ENCODE data around the gene TMEM178A. TPM values are rescaled to one million over a fixed set of nuclear protein-coding genes. Genes with fewer than 3 reads are reported as not detected.
"Not testable (repeated sequence)": the region's sequence is repeated elsewhere in the genome, so short reads cannot be mapped to it uniquely, and the experiment has no call there.

TMEM178A gene
- total and polyA plus RNA-seq, 2 of the 8 experiments (the other 6 are each of a cell fraction or from before 2014, with no cell fraction given) = 11.2 to 14.9 TPM

DNA sequence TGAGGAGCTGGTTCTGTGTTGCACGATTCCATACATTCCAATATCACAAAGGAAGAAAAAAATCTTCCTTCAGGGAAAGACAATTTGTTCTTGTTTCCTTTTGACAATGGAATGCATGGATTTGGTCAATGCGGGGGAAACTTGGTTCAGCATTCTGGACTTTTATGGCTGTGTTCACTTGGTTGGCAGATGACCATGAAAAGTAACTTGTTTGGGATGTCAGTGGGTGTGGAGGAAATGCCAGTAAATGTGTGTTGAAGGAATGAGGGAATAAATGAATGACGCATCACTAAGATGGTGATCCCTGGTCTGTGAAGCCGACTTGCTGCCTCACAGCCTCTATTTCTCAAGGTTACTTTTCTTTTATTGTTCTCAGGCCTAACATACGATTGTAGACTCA lies 59.7 kb downstream of the TMEM178A start (continued):
- no peak for TF ChIP-seq TCF12 (IDR thresholded peaks at IDR 0.05; ENCODE audit: low read depth, low read length)
- TF ChIP-seq GABPA (IDR thresholded peaks at IDR 0.05; ENCODE audit: borderline replicate concordance, insufficient read depth, low read length) = no peak

GRCh38 chr2:39728085-39728484 lies 62.4 kb downstream of the TMEM178A start:
- H4K20me1 ChIP-seq (replicated peaks in 1 of 2; ENCODE audit: control insufficient read depth in 1 of 2, insufficient read depth in 2 of 2, low read length in 2 of 2); H3K79me1 ChIP-seq (ENCODE audit: low read depth, low read length); H4K8ac ChIP-seq (ENCODE audit: extremely low read depth, insufficient read depth, low read length); H3K36me3 ChIP-seq (ENCODE audit: control insufficient read depth in 2 of 4, insufficient read depth in 4 of 4, low read length in 3 of 4); FAIRE-seq; H3K4me1 ChIP-seq (replicated peaks in 1 of 4; ENCODE audit: control insufficient read depth in 3 of 4, insufficient read depth in 4 of 4, low read length in 3 of 4); H3K27ac ChIP-seq (ENCODE audit: low read depth, low read length); H4K5ac ChIP-seq (ENCODE audit: insufficient read length, low read depth, low read length); H3K23me2 ChIP-seq (ENCODE audit: low read depth, low read length); H2BK120ac ChIP-seq (replicated peaks; ENCODE audit: low read depth, low read length); H3K9me3 ChIP-seq (ENCODE audit: insufficient read depth in 2 of 2, low read depth in 1 of 2, low read length in 1 of 2); H3K4me2 ChIP-seq (ENCODE audit: insufficient read depth in 1 of 2, low read depth in 2 of 2, low read length in 2 of 2); H2AFZ ChIP-seq (ENCODE audit: low read length); POLR2A ChIA-PET (ENCODE audit: partially characterized antibody); H2AK5ac ChIP-seq (ENCODE audit: low read depth, low read length); H2BK20ac ChIP-seq (ENCODE audit: low read length); H2BK5ac ChIP-seq (ENCODE audit: low read depth, low read length); H2BK12ac ChIP-seq (ENCODE audit: low read depth, low read length); H3K14ac ChIP-seq (ENCODE audit: insufficient read length); H4K91ac ChIP-seq (replicated peaks; ENCODE audit: insufficient read length, low read length); DNase-seq (ENCODE audit: low read depth in 1 of 2, low spot score in 2 of 2); H3K9ac ChIP-seq (replicated peaks in 1 of 4; ENCODE audit: extremely low read depth in 1 of 4, low read depth in 3 of 4, low read length in 3 of 4); H3K79me2 ChIP-seq (ENCODE audit: control insufficient read depth in 1 of 2, insufficient read depth in 2 of 2, low read length in 2 of 2); H3K27me3 ChIP-seq (replicated peaks in 1 of 4; ENCODE audit: control insufficient read depth in 3 of 4, extremely low read depth in 1 of 4, insufficient read depth in 3 of 4, low read length in 3 of 4); H2BK15ac ChIP-seq (ENCODE audit: low read length); H3K4ac ChIP-seq (replicated peaks; ENCODE audit: insufficient read length, low read depth, low read length); H3K56ac ChIP-seq (replicated peaks; ENCODE audit: insufficient read length, low read depth, low read length); H3K18ac ChIP-seq (ENCODE audit: extremely low read depth, low read length); H3K23ac ChIP-seq (ENCODE audit: insufficient read length); H3K4me3 ChIP-seq (ENCODE audit: extremely low read depth in 1 of 4, insufficient read depth in 2 of 4, low read depth in 3 of 4, low read length in 4 of 4): not testable (repeated sequence)
- 89% methylated on average over 4 of the region's 4 CpGs; no CpG with 5 or more reads in 1 of the 2 experiments for WGBS, 2 experiments (ENCODE audit: extremely low coverage in 1 of 2, insufficient coverage in 1 of 2, insufficient read length in 1 of 2, insufficient replicate concordance in 2 of 2, low coverage in 1 of 2, low lambda C conversion rate in 2 of 2, missing lambda C conversion rate in 1 of 2)
- CTCF ChIA-PET (ENCODE audit: partially characterized antibody) = interaction anchor here (0.7 to 9.8 kb wide), 13 partner anchors 11 to 457 kb away, joined by 3 to 109 read pairs (median 4); no protein-coding TSS in a partner anchor

Measured in H1 (cell line).